H1 (cell line): ENCODE results near the gene MEX3C. TPM values are rescaled to one million over a fixed set of nuclear protein-coding genes. Genes with fewer than 3 reads are reported as not detected.

Experiments
- ASH2L ChIP-seq: fragments of 200-600, 300-600 bp; sonication (generic); IDR thresholded peaks from one replicate; pipeline ENCODE4 v1.7.1; 2017; ENCODE audit warnings: low read length
- BACH1 ChIP-seq: IDR thresholded peaks from 2 replicates; pipeline ENCODE4 v1.6.1; 2012; ENCODE audit warnings: low read length, improper control_type of control experiment
- CBX8 ChIP-seq: fragments of 300-800, 300-1000 bp; sonication (generic); IDR thresholded peaks from 2 replicates; pipeline ENCODE4 v1.7.1; 2016; ENCODE audit warnings: low read depth, low read length, borderline replicate concordance
- CHD7 ChIP-seq: fragments of 300-600 bp; sonication (generic); IDR thresholded peaks from 2 replicates; pipeline ENCODE4 v1.7.1; 2012; ENCODE audit warnings: low read length, moderate library complexity, mild to moderate bottlenecking, inconsistent platforms; ENCODE audit not compliant: insufficient replicate concordance
- HDAC2 ChIP-seq, 2 experiments: fragments of 300-600 bp in 1 of 2; sonication (generic) in 1 of 2; IDR thresholded peaks; 2 replicates each; pipeline ENCODE4 v1.6.1; 2011 to 2012; ENCODE audit warnings: low read depth in 2 of 2, low read length in 2 of 2, mild to moderate bottlenecking in 2 of 2, moderate library complexity in 2 of 2, borderline replicate concordance in 1 of 2, inconsistent platforms in 1 of 2
- POU5F1 ChIP-seq: IDR thresholded peaks from 2 replicates; pipeline ENCODE4 v1.6.1; 2011; ENCODE audit warnings: low read depth, mild to moderate bottlenecking, low read length, moderate library complexity
- RNF2 ChIP-seq: fragments of 200-900, 300-1000 bp; sonication (generic); IDR thresholded peaks from 2 replicates; pipeline ENCODE4 v1.7.1; 2016; ENCODE audit warnings: borderline replicate concordance, low read depth, mild to moderate bottlenecking, antibody characterized with exemption, low read length; ENCODE audit not compliant: poor library complexity, severe bottlenecking; ENCODE audit errors: missing control alignments
- SUZ12 ChIP-seq: fragments of 200-600 bp; sonication (generic); IDR thresholded peaks from 2 replicates; pipeline ENCODE4 v1.6.1; 2012; ENCODE audit warnings: mild to moderate bottlenecking, inconsistent platforms, low read length, moderate library complexity, mixed read lengths
- ZNF274 ChIP-seq: IDR thresholded peaks from 2 replicates; pipeline ENCODE4 v1.7.0; 2012; ENCODE audit warnings: low read length, borderline replicate concordance; ENCODE audit errors: extremely low read depth
- polyA plus RNA-seq, 7 experiments: library from polyadenylated mRNA; depleted of rRNA in 3 of 7; stranded (reverse) in 5 of 7; unstranded in 2 of 7; fragments of >200 nt in 5 of 7; fragments of 200-250 nt in 2 of 7; gene quantifications; 1 replicate in 5 of 7; 2 replicates in 1 of 7; 4 replicates in 1 of 7; pipeline versions ENCODE4 v1.2.1 to v1.2.3, GENCODE V29; 2011 to 2013; ENCODE audit warnings: missing spikeins in 2 of 7, mixed read lengths in 2 of 7
- total RNA-seq: library from RNA; stranded (reverse); fragmentation: NEBNext Ultra II Directional; extraction: Animal tissue kit (Norgen Biotek cat#: 25700); gene quantifications from 2 replicates; pipeline ENCODE4 v1.2.1, GENCODE V29; 2021

Gene MEX3C
- total and polyA plus RNA-seq, 2 of the 8 experiments (the other 6 are each of a cell fraction or from before 2014, with no cell fraction given): 48.2 to 103 TPM

- TF ChIP-seq CHD7: no peak
- no peak for TF ChIP-seq BACH1
- TF ChIP-seq ZNF274: no peak
- no peak for TF ChIP-seq ASH2L
- no peak for TF ChIP-seq SUZ12
- TF ChIP-seq CBX8: no peak
- TF ChIP-seq HDAC2 (IDR thresholded peaks at IDR 0.05; ENCODE audit: borderline replicate concordance in 1 of 2, low read depth in 2 of 2, low read length in 2 of 2): no peak
- no peak for TF ChIP-seq RNF2
- TF ChIP-seq POU5F1: no peak
Observed at GRCh38 chr18:51171223-51171622, 26.3 kb downstream of the MEX3C start (continued).
